Effector CD8-positive, alpha-beta T cell (primary cell): ENCODE measurements around the gene METTL13.
"Not testable (repeated sequence)": the region's sequence is repeated elsewhere in the genome, so short reads cannot be mapped to it uniquely, and the experiment has no call there.

Experiments
- DNase-seq: peaks from one replicate; lab custom pipeline; 2025; lab: John Stamatoyannopoulos, UW

METTL13 gene

GRCh38 chr1:171769754-171770153, 11.7 kb upstream of the METTL13 start:
- DNase-seq: no peak

- no peak for DNase-seq
These were observed 9.1 kb upstream of the METTL13 start for GRCh38 chr1:171772312-171772711.

- no peak for DNase-seq
These were observed 781 bp upstream of the METTL13 start for GRCh38 chr1:171780583-171781175.

GRCh38 chr1:171783816-171784530, 2.5 kb downstream of the METTL13 start:
- no peak for DNase-seq

- DNase-seq: no peak
These were observed 3.3 kb downstream of the METTL13 start for GRCh38 chr1:171784784-171785183.

- DNase-seq: no peak
These were observed 4.3 kb downstream of the METTL13 start for GRCh38 chr1:171785766-171786165.

GRCh38 chr1:171786534-171786933, 5.1 kb downstream of the METTL13 start:
- DNase-seq: no peak

- DNase-seq: no peak
These were observed 6.4 kb downstream of the METTL13 start for GRCh38 chr1:171787686-171788480.

GRCh38 chr1:171788696-171789095, 7.2 kb downstream of the METTL13 start:
- DNase-seq: no peak

- DNase-seq: no peak
These were observed 8.9 kb downstream of the METTL13 start for GRCh38 chr1:171790318-171790717.

GRCh38 chr1:171792656-171793369, 11.4 kb downstream of the METTL13 start:
- DNase-seq: no peak

GRCh38 chr1:171793636-171794035, 12.2 kb downstream of the METTL13 start:
- no peak for DNase-seq

- DNase-seq: no peak
These were observed 12.6 kb downstream of the METTL13 start for GRCh38 chr1:171794085-171794484.

- DNase-seq: no peak
These were observed 15.1 kb downstream of the METTL13 start for GRCh38 chr1:171796592-171796991.

- DNase-seq: no peak
These were observed 16.9 kb downstream of the METTL13 start for GRCh38 chr1:171798311-171798710.

- DNase-seq: no peak
These were observed 17.3 kb downstream of the METTL13 start for GRCh38 chr1:171798765-171799164.

- DNase-seq: no peak
These were observed 17.7 kb downstream of the METTL13 start for GRCh38 chr1:171799166-171799565.

GRCh38 chr1:171799698-171800097, 18.2 kb downstream of the METTL13 start:
- DNase-seq: not testable (repeated sequence)

- DNase-seq: no peak
These were observed 18.9 kb downstream of the METTL13 start for GRCh38 chr1:171800342-171800741.

- DNase-seq: no peak
These were observed 19.4 kb downstream of the METTL13 start for GRCh38 chr1:171800851-171801250.

- no peak for DNase-seq
These were observed 20.0 kb downstream of the METTL13 start for GRCh38 chr1:171801487-171801891.

- DNase-seq: no peak
These were observed 20.7 kb downstream of the METTL13 start for GRCh38 chr1:171802207-171802606.
